Liver (tissue), 9 donors: ENCODE results near the gene ADIG. TPM values are rescaled to one million over a fixed set of nuclear protein-coding genes. Genes with fewer than 3 reads are reported as not detected.

ENCODE experiments used
- DNase-seq: peaks from one replicate; pipeline ENCODE4 v3.0.0-alpha.2; 2017; ENCODE audit warnings: low spot score
- H3K27ac ChIP-seq, 2 donors: one replicate each; pipeline ENCODE4 v1.7.0; 2013; ENCODE audit warnings: inconsistent platforms in 2 of 2, low read length in 2 of 2, control low read depth in 1 of 2, low read depth in 1 of 2, mild to moderate bottlenecking in 1 of 2
- H3K27me3 ChIP-seq, 4 donors: one replicate each; pipeline versions ENCODE4 v1.6.1 to v1.7.0; 2013; ENCODE audit warnings: low read length in 3 of 4, inconsistent platforms in 1 of 4, mild to moderate bottlenecking in 1 of 4, moderate library complexity in 1 of 4; ENCODE audit not compliant: control insufficient read depth in 4 of 4, insufficient read depth in 4 of 4
- H3K36me3 ChIP-seq, 4 donors: one replicate each; pipeline versions ENCODE4 v1.6.1 to v1.7.0; 2013; ENCODE audit warnings: low read length in 3 of 4, mild to moderate bottlenecking in 3 of 4, low read depth in 1 of 4, moderate library complexity in 1 of 4; ENCODE audit not compliant: control insufficient read depth in 4 of 4, insufficient read depth in 3 of 4
- H3K4me1 ChIP-seq, 4 donors: one replicate each; pipeline versions ENCODE4 v1.6.1 to v1.7.0; 2013; ENCODE audit warnings: low read length in 3 of 4, mild to moderate bottlenecking in 3 of 4, moderate library complexity in 1 of 4; ENCODE audit not compliant: control insufficient read depth in 4 of 4, insufficient read depth in 4 of 4
- H3K4me3 ChIP-seq, 3 donors: one replicate each; pipeline versions ENCODE4 v1.6.1 to v1.7.0; 2013; ENCODE audit warnings: low read length in 3 of 3, control low read depth in 1 of 3, low read depth in 1 of 3, mild to moderate bottlenecking in 1 of 3
- H3K9ac ChIP-seq, 2 donors: one replicate each; pipeline ENCODE4 v1.7.0; 2013; ENCODE audit warnings: low read length in 2 of 2, mild to moderate bottlenecking in 2 of 2, moderate library complexity in 2 of 2, control low read depth in 1 of 2, low read depth in 1 of 2
- H3K9me3 ChIP-seq, 4 donors: one replicate each; pipeline versions ENCODE4 v1.6.1 to v1.7.0; 2013; ENCODE audit warnings: low read length in 3 of 4; ENCODE audit not compliant: control insufficient read depth in 4 of 4
- ATF3 ChIP-seq: IDR thresholded peaks from 2 replicates; pipeline ENCODE4 v1.6.1; 2016; ENCODE audit warnings: antibody characterized with exemption
- CTCF ChIP-seq: fragments of 150-350 bp; IDR thresholded peaks from 2 replicates; pipeline ENCODE4 v1.5.1; 2017; ENCODE audit warnings: improper control_type of control experiment, low read depth, low read length; ENCODE audit not compliant: missing input control
- EGR1 ChIP-seq, 2 donors: IDR thresholded peaks; 2 replicates each; pipeline ENCODE4 v1.6.1; 2016 to 2018; ENCODE audit warnings: antibody characterized with exemption in 2 of 2, low read depth in 2 of 2
- FOXA1 ChIP-seq: IDR thresholded peaks from 2 replicates; pipeline ENCODE4 v1.6.1; 2016; ENCODE audit warnings: antibody characterized with exemption
- FOXA2 ChIP-seq: IDR thresholded peaks from 2 replicates; pipeline ENCODE4 v1.6.1; 2016; ENCODE audit warnings: antibody characterized with exemption
- GABPA ChIP-seq, 2 donors: IDR thresholded peaks in 1 of 2; conservative IDR thresholded peaks in 1 of 2; 2 replicates each; pipeline ENCODE4 v1.6.1; 2016; ENCODE audit warnings: antibody characterized with exemption in 2 of 2, mild to moderate bottlenecking in 1 of 2, moderate library complexity in 1 of 2
- HNF4A ChIP-seq, 2 donors: conservative IDR thresholded peaks; 2 replicates each; pipeline ENCODE4 v1.6.1; 2016; ENCODE audit warnings: antibody characterized with exemption in 2 of 2, mild to moderate bottlenecking in 2 of 2
- JUND ChIP-seq, 2 donors: IDR thresholded peaks; 2 replicates each; pipeline ENCODE4 v1.6.1; 2016; ENCODE audit warnings: antibody characterized with exemption in 2 of 2
- MAX ChIP-seq: IDR thresholded peaks from 2 replicates; pipeline ENCODE4 v1.6.1; 2016; ENCODE audit warnings: antibody characterized with exemption
- NR2F2 ChIP-seq: IDR thresholded peaks from 2 replicates; pipeline ENCODE4 v1.6.1; 2016; ENCODE audit warnings: antibody characterized with exemption
- RAD21 ChIP-seq, 2 donors: IDR thresholded peaks; 2 replicates each; pipeline ENCODE4 v1.6.1; 2016; ENCODE audit warnings: antibody characterized with exemption in 2 of 2, mild to moderate bottlenecking in 2 of 2
- RXRA ChIP-seq, 2 donors: IDR thresholded peaks; 2 replicates each; pipeline ENCODE4 v1.6.1; 2017 to 2018; ENCODE audit warnings: antibody characterized with exemption in 2 of 2, mild to moderate bottlenecking in 1 of 2
- SP1 ChIP-seq: IDR thresholded peaks from 2 replicates; pipeline ENCODE4 v1.6.1; 2018; ENCODE audit warnings: antibody characterized with exemption, mild to moderate bottlenecking
- TAF1 ChIP-seq: conservative IDR thresholded peaks from 2 replicates; pipeline ENCODE4 v1.6.1; 2016; ENCODE audit warnings: antibody characterized with exemption, mild to moderate bottlenecking
- YY1 ChIP-seq: IDR thresholded peaks from 2 replicates; pipeline ENCODE4 v1.6.1; 2016; ENCODE audit warnings: antibody characterized with exemption, mild to moderate bottlenecking
- ZBTB33 ChIP-seq: IDR thresholded peaks from 2 replicates; pipeline ENCODE4 v1.6.1; 2016; ENCODE audit warnings: antibody characterized with exemption
- WGBS: extraction: QIAGEN DNeasy Blood & Tissue Kit; methylation state at CpG from one replicate; pipeline ENCODE4 v1.1.7; 2013; 5-methylcytosine and 5-hydroxymethylcytosine counted together
- polyA plus RNA-seq, 2 donors: library from polyadenylated mRNA; stranded (reverse) in 1 of 2; unstranded in 1 of 2; fragments of 200-250 nt in 1 of 2; fragments of >200 nt in 1 of 2; fragmentation: Nextera tagmentation in 1 of 2; extraction: Ambion mirVana in 1 of 2; gene quantifications; one replicate each; pipeline versions ENCODE4 v1.2.1 to v1.2.3, GENCODE V29; 2013 to 2015
- total RNA-seq, 2 donors: library from RNA; depleted of rRNA; stranded (reverse); fragments of >200 nt; gene quantifications; one replicate each; pipeline ENCODE4 v1.2.3, GENCODE V29; 2014
- donor health status: healthy.
- donor health status: healthy.
- donor health status: healthy.
- donor health status: healthy.
- donor health status: healthy.

ADIG gene
- total and polyA plus RNA-seq, 4 donors = not detected

- no peaks in the 10 kb centered on the region for H3K27me3 ChIP-seq
- no peak overlapping the region for H3K27ac ChIP-seq
- no peak overlapping the region for H3K4me3 ChIP-seq
- DNase-seq = no peak
- H3K9me3 ChIP-seq = no peaks in the 10 kb centered on the region
- no peak overlapping the region for H3K9ac ChIP-seq
- peaks cover 2 to 25% (median 15%) of the 10 kb centered on the region in 4 donors for H3K36me3 ChIP-seq
- TF ChIP-seq RXRA (IDR thresholded peaks at IDR 0.05) (no peak), HNF4A (conservative IDR thresholded peaks at IDR 0.05) (no peak), FOXA2 (no peak), ZBTB33 (no peak), EGR1 (IDR thresholded peaks at IDR 0.05; ENCODE audit: low read depth in 2 of 2) (no peak), SP1 (no peak)
- WGBS = 80% methylated on average over 7 of the region's 7 CpGs
- H3K4me1 ChIP-seq = no peaks in the 10 kb centered on the region
Measured at GRCh38 chr20:38579219-38579910, 1.6 kb upstream of the ADIG start.

- H3K4me1 ChIP-seq = peaks cover 0 to under 1% (median 0%) of the 10 kb centered on the region in 4 donors
- no peaks in the 10 kb centered on the region for H3K9me3 ChIP-seq
- DNase-seq = no peak
- TF ChIP-seq JUND (IDR thresholded peaks at IDR 0.05) (no peak), NR2F2 (no peak), CTCF (no peak), HNF4A (conservative IDR thresholded peaks at IDR 0.05) (no peak), RXRA (IDR thresholded peaks at IDR 0.05) (no peak), GABPA (IDR thresholded peaks at IDR 0.05 in 1 of 2, conservative IDR thresholded peaks at IDR 0.05 in 1 of 2) (no peak), TAF1 (no peak), FOXA1 (no peak), MAX (no peak)
- no peaks in the 10 kb centered on the region for H3K27me3 ChIP-seq
- peaks cover 0 to 20% (median 12%) of the 10 kb centered on the region in 4 donors for H3K36me3 ChIP-seq
- H3K9ac ChIP-seq = no peak overlapping the region
- H3K27ac ChIP-seq = no peak overlapping the region
- WGBS = 86% methylated on average over 4 of the region's 4 CpGs
- H3K4me3 ChIP-seq = no peak overlapping the region
Measured at GRCh38 chr20:38579921-38580320, 1.1 kb upstream of the ADIG start.

- Histone ChIP-seq H3K9ac (no peak overlapping the region), H3K4me1 (peaks cover 4 to 11% (median 9%) of the 10 kb centered on the region in 4 donors), H3K27me3 (no peaks in the 10 kb centered on the region), H3K36me3 (peaks cover 0 to 5% (median 3%) of the 10 kb centered on the region in 4 donors), H3K4me3 (no peak overlapping the region), H3K27ac (no peak overlapping the region), H3K9me3 (no peaks in the 10 kb centered on the region)
- DNase-seq = no peak
- 75% methylated on average over 4 of the region's 4 CpGs for WGBS
- no peak for TF ChIP-seq RXRA (IDR thresholded peaks at IDR 0.05)
- TF ChIP-seq YY1 = no peak
- TF ChIP-seq ATF3 = no peak
- no peak for TF ChIP-seq FOXA1
- TF ChIP-seq ZBTB33 = no peak
- no peak for TF ChIP-seq NR2F2
- no peak for TF ChIP-seq RAD21 (IDR thresholded peaks at IDR 0.05)
- no peak for TF ChIP-seq CTCF
- no peak for TF ChIP-seq GABPA (IDR thresholded peaks at IDR 0.05 in 1 of 2, conservative IDR thresholded peaks at IDR 0.05 in 1 of 2)
- TF ChIP-seq EGR1 (IDR thresholded peaks at IDR 0.05; ENCODE audit: low read depth in 2 of 2) = no peak
- TF ChIP-seq FOXA2 = no peak
Measured at GRCh38 chr20:38581830-38582358, 897 bp downstream of the ADIG start.
